Measurements from ENCODE around the gene CAV3.
"Not testable (repeated sequence)": the region's sequence is repeated elsewhere in the genome, so short reads cannot be mapped to it uniquely, and the experiment has no call there.

Gene CAV3

DNA sequence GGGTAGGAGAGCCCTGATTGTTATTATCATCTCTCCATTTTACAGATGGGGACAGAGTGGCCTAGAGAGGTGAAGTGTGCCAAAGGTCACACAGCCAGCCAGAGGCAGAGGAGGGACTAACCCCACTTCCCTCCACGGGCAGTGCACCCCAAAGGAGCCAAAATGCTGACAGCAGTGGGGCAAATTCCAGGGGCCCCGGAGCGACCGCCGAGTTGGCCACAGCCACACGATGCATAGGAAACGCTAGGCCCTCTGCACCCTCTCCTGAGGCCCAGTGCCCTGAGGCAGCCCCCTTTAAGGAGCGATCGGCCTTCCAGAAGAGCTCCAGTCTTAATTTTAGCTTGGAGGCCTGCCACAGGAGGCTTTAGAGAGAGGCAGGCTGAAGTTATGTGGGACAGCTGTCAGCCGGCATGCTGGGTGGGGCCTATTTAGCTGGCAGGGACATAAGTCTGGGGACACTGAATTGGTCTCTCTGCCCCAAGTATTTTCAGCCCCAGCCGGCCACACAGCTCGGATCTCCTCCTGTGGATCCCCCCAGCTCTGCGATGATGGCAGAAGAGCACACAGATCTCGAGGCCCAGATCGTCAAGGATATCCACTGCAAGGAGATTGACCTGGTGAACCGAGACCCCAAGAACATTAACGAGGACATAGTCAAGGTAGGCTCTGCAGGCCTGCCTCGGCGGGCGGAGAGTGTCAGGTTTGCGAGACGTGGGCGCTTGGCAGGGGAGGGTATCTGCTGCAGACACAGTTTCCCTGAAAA is at the start of gene CAV3:
Gene CAV3 (plus strand): TSS at position 471 of the 763 bp plus-strand sequence. CDS start 75 bp downstream, at position 546.
- DNase-seq: no peak

DNA sequence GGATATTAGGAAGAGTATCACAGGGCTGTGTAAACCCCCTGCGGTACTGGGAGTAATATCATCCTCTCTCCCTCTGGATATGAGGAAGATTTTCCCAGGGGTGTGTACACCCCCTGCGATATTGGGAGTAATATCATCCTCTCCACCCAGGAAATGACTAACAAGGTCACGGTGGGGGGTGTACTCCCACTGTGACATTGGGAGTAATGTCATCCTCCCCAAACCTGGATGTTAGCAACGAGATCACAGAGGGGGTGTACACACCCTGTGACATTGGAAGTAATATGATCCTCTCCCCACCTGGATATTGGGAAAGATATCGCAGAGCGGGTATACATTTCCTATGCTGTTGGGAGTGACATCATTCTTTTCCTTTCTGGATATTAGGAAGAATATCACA is 48.6 kb upstream of the CAV3 start:
- not testable (repeated sequence) for DNase-seq

DNA sequence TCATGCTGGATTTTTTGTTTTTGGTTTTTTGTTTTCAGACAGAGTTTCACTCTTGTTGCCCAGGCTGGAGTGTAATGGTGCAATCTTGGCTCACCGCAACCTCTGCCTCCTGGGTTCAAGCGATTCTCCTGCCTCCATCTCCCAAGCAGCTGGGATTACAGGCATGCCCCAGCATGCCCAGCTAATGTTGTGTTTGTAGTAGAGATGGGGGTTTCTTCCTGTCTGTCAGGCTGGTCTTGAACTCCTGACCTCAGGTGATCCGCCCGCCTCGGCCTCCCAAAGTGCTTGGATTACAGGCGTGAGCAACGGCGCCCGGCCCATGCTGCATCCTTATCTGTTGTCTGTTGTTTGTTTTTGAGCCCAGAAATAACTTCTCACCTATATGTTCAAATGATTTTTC is 42.3 kb upstream of the CAV3 start:
- not testable (repeated sequence) for DNase-seq

DNA sequence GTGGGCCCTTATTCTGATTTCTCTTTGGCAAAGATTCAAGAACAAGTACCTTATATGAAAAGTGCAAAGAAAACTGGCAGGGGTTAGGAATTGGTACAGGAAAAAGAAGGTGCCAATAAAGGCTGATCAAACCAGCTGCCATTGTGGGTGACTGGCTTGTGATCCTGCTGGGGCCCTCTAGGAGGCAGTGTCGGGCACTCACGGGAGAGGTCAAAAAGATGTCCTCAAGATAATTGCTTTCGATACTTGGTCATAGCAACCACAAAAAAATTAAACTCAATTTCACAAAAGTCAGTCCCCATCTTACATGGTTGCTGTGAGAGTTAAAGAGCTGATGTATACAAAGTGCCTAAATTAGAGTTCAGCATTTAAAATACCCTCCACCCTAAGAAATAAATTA is 31.0 kb upstream of the CAV3 start:
- DNase-seq: no peak

DNA sequence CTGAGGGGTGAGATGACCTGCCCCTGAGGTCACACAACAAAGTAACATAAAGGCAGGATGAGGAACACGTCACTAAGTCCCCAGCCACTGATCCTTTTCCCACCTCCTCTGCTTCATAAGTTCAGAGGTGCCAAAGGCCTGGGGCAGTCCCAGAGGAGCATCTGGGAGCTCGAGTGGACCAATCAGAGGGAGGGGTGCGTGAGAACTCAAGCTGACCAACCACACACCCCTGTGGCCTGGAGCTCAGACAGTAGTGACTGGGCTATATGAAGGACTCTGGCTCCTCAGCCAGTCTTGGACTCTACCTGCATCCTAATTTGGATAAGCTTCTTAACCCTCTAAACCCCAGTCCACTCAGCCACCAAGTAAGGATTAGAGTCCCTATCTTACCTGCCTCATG is 28.0 kb upstream of the CAV3 start:
- DNase-seq: no peak

DNA sequence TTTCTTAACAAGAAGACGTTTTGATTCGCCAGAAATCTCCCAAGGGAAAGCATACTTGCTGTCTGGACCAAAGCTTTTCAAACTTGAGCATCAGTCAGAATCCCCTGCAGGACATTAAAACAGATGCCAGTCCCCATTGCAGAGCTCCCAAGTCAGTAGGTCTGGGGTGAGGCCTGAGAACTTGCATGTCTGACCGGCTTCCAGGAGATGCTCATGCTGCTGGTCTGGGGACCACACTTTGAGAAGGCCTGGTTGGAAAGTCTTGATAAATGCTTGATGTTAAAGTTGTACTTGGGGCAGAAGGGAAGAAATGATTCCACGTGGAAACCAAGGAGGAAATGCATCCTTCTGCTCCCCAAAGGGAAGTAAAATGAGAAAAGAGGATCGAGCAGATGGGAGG is 24.3 kb upstream of the CAV3 start:
- no peak for DNase-seq

- no peak for DNase-seq
Measured at GRCh38 chr3:8709801-8710507, 23.6 kb upstream of the CAV3 start.

- no peak for DNase-seq
Measured at GRCh38 chr3:8712045-8712907, 21.3 kb upstream of the CAV3 start.

GRCh38 chr3:8712908-8713255 is 20.7 kb upstream of the CAV3 start:
- DNase-seq: no peak

DNA sequence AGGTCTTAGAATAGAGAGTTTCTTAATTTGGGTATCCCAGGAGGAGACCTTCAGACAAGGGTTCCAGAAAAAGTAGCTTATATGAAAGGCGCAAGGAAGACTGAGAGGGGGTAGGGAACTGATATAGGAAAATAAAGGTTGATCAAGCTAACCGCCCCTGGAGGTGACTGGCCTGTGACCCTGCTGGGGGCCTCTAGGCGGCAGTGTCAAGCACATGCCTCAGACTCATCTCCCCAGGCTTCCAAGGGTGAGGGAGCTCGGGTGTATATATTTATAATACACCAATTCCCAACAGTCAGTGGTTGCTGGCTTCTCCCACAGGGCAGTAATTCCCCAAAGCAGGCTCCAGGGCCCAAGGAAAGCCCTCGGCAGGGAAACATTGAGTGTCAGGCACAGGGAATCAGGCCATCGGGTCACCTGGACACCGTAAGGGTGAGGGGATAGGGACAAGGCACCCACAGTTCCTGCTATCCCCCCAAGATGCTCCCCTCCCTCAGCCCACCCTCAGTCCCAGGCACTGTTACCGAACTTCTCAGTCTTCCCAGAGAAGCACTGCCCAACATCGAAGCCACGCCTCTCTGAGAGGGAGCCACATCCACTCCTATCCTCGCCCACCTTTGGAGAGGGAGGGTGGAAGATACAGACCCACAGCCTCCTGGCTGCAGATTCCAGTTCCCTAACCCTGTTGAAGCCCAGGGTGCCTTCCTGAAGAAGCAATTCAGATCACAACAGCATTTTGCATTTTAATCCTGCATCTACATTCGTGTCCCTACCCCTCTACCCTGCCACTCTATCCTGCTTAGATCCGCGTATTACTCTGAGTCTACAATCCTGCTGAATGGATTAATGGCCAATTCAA is 19.5 kb upstream of the CAV3 start:
- DNase-seq: no peak

- DNase-seq: not testable (repeated sequence)
Measured at GRCh38 chr3:8715757-8716156, 17.8 kb upstream of the CAV3 start.

DNA sequence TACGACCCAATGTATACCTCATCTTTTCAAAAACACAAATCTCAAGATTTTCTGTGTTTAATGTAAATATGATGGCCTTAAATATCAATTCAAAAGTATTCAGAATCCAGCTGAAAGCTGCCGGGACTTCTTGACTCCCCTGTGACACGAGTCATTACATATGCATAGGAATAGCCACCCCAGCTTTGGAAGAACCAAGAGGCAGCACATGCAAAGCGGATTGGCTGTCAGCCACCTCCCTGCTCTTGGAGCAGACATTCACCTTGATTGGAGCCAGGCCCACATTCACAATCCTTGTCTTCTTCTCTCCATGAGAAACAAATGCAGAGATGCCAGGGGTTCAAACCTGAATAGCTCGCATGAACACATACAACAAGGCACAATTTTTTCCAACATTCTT is 10.8 kb upstream of the CAV3 start:
- DNase-seq: no peak

DNA sequence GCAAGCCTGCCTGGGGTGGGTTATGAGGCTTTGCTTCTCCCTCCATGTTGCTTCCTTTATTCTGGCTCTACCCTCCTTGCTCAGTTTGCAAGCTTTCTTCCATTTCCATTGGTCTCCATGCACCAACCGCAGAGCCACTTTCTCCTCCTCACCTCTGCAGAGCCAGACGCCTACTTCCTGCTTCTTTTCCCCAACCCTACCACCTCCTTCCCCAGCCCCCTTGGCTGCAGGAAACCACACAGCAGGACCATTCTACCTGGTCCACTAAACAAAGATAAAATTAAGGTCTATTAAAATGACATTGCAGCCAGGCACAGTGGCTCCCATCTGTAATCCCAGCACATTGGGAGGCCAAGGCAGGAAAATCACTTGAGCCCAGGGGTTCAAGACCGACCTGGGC is 10.0 kb upstream of the CAV3 start:
- no peak for DNase-seq

- DNase-seq: no peak
Measured at GRCh38 chr3:8724108-8724752, 9.4 kb upstream of the CAV3 start.

DNA sequence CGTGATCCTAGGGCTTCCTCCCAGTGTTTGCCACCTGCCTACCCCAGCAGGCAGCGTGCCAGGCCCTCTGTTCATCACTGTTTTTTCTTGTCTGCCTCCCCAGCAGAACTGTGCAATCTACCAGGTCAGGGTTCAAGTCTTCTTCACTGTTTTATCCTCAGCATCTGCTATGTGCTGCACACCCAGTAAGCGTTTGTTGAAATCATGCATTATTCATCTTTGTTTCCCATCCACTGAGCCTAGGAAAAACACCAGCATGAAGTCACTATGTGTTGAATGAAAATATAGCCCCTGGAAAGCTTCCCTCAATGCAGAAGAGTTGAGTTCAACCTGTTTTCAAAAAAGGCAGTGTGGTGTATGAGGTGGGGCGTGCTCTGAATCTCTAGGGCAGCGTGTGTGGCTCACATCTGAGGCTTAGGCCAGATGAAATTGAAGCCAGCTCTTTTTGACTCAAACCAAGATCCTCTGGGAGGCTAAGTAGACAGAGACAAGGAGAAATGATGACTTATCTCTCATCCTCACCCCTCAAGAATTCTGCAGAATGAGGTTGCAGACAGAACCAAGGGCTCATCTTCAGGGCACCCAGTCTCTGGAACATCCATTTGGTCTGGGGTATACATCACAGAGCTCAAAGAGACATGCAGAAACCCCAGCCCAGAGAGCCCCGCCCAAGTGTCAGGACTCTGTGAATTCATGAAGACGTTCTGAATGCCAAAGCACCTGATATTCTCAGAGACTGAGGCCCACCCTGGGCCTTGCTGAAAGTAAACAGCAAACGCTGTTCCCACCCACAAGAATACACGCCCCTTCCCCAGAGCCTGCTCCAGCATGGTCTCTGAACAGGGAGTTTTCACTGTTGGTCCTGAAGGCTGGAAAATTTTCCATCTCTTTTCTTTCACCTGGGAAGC is 5.7 kb upstream of the CAV3 start:
- no peak for DNase-seq

DNA sequence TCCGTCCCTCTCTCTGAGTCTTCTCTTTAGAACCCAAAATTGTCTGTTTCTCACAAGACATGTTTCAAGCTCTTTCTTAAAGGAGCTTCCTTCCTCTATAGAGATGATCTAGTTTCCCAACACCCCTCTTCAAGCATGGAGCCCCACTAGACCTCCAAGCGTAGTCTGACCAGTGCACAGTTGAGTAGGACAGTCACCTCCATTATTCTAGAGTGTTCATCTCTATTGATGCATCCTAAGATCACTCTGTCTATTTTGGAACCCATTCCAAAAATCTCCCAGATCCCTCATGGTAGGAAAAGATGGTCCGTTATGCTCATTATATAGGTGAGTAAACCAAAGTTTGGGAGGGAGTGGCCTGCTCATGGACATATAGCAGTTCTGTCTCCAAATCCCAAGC is 4.1 kb upstream of the CAV3 start:
- DNase-seq: no peak

DNA sequence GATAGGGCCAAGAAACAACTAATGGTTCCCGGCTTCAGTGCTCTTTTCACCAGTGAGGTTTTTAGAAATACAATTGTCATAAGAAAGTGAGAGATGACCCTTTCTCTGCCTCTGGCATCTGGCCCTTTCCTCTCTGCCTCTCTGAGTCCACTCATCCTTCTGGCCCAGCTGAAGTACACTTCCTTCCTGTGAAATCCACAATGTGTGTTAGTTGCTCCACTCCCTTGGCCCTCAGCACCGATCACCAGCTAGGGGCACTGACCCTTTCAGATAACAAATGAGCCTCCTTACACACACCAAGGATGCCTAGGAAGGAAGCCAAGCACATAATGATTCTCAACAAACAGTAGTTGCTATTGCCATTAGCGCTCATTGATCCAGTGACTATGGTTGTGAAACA is 2.9 kb upstream of the CAV3 start:
- DNase-seq: no peak

GRCh38 chr3:8732413-8732812 is 1.2 kb upstream of the CAV3 start:
- DNase-seq: no peak

GRCh38 chr3:8734137-8734878 is 706 bp downstream of the CAV3 start:
- no peak for DNase-seq

DNA sequence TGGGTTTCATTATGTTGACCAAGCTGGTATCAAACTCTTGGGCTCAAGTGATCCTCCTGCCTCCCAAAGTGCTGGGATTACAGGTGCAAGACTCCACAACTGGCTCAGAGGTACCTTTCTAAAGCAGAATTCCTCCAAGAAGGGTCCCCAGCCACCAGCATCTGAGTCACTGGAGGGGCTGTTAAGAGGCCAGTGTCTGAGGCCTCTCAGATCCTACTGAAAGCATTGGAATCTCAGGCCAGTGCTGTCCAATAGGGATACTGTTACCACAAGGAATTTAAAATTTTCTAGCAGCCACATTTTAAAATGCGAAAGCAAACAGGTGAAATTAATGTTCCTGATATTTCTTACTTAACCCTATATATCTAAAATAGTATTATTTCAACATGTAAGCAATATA is 1.3 kb downstream of the CAV3 start:
- no peak for DNase-seq

Data from islet precursor cell (in vitro differentiated cells).